Type B pancreatic cell (in vitro differentiated cells): Measurements from ENCODE around the gene ZNF423. TPM values are rescaled to one million over a fixed set of nuclear protein-coding genes. Genes with fewer than 3 reads are reported as not detected.

Experiments
- DNase-seq: peaks from one replicate; pipeline ENCODE4 v3.0.0; 2021; ENCODE audit warnings: mixed read lengths; ENCODE audit not compliant: unreplicated experiment; ENCODE audit errors: extremely low spot score
- H3K27ac Mint-ChIP-seq: 2 replicates; pipeline ENCODE4 v1.8.0; 2021; ENCODE audit warnings: mild to moderate bottlenecking, mixed read lengths
- H3K27me3 Mint-ChIP-seq: 2 replicates; pipeline ENCODE4 v1.8.0; 2021; ENCODE audit warnings: mixed read lengths
- H3K36me3 Mint-ChIP-seq: 2 replicates; pipeline ENCODE4 v1.8.0; 2021; ENCODE audit warnings: mixed read lengths
- H3K4me1 Mint-ChIP-seq: one replicate; pipeline ENCODE4 v1.8.0; 2021; ENCODE audit warnings: mixed read lengths; ENCODE audit not compliant: unreplicated experiment
- H3K4me3 Mint-ChIP-seq: 2 replicates; pipeline ENCODE4 v1.8.0; 2021; ENCODE audit warnings: mild to moderate bottlenecking, mixed read lengths
- H3K9me3 Mint-ChIP-seq: 2 replicates; pipeline ENCODE4 v1.8.0; 2021; ENCODE audit warnings: mixed read lengths
- CTCF ChIP-seq: fragments of 200-600 bp; sonication (generic); conservative IDR thresholded peaks from 2 replicates; pipeline ENCODE4 v1.5.0; 2021; ENCODE audit warnings: antibody characterized with exemption, mild to moderate bottlenecking
- total RNA-seq: library from RNA; stranded (reverse); gene quantifications from 2 replicates; pipeline ENCODE4 v1.2.1, GENCODE V29; 2021; ENCODE audit warnings: low replicate concordance

The ZNF423 gene
- total RNA-seq, 1 donor from 2014 or later: 72.6 TPM

GRCh38 chr16:49600536-49600935 lies 255.4 kb downstream of the ZNF423 start:
- H3K27ac Mint-ChIP-seq: peak overlapping the region; percentile 36
- H3K36me3 Mint-ChIP-seq: no peaks in the 10 kb centered on the region
- H3K27me3 Mint-ChIP-seq: peaks cover 4% of the 10 kb centered on the region
- no peaks in the 10 kb centered on the region for H3K9me3 Mint-ChIP-seq
- peak overlapping the region; percentile 36 for H3K4me3 Mint-ChIP-seq
- TF ChIP-seq CTCF: no peak
- DNase-seq: peak; percentile 69
- H3K4me1 Mint-ChIP-seq: peaks cover 53% of the 10 kb centered on the region

GRCh38 chr16:49599704-49600103 lies 256.2 kb downstream of the ZNF423 start:
- H3K27me3 Mint-ChIP-seq: peaks cover 4% of the 10 kb centered on the region
- H3K27ac Mint-ChIP-seq: no peak overlapping the region
- no peak for TF ChIP-seq CTCF
- no peak overlapping the region for H3K4me3 Mint-ChIP-seq
- H3K4me1 Mint-ChIP-seq: peaks cover 54% of the 10 kb centered on the region
- no peaks in the 10 kb centered on the region for H3K9me3 Mint-ChIP-seq
- H3K36me3 Mint-ChIP-seq: no peaks in the 10 kb centered on the region
- peak; percentile 27 for DNase-seq

GRCh38 chr16:49599281-49599680 lies 256.6 kb downstream of the ZNF423 start:
- peaks cover 58% of the 10 kb centered on the region for H3K4me1 Mint-ChIP-seq
- no peak for TF ChIP-seq CTCF
- H3K27ac Mint-ChIP-seq: no peak overlapping the region
- peaks cover 7% of the 10 kb centered on the region for H3K27me3 Mint-ChIP-seq
- DNase-seq: peak; percentile 16
- no peaks in the 10 kb centered on the region for H3K9me3 Mint-ChIP-seq
- H3K36me3 Mint-ChIP-seq: no peaks in the 10 kb centered on the region
- H3K4me3 Mint-ChIP-seq: no peak overlapping the region

- no peak for TF ChIP-seq CTCF
- peaks cover 7% of the 10 kb centered on the region for H3K27me3 Mint-ChIP-seq
- H3K4me1 Mint-ChIP-seq: peaks cover 61% of the 10 kb centered on the region
- DNase-seq: peak; percentile 54
- H3K9me3 Mint-ChIP-seq: no peaks in the 10 kb centered on the region
- H3K27ac Mint-ChIP-seq: no peak overlapping the region
- H3K36me3 Mint-ChIP-seq: no peaks in the 10 kb centered on the region
- no peak overlapping the region for H3K4me3 Mint-ChIP-seq
Measured at GRCh38 chr16:49598383-49599170, 257.3 kb downstream of the ZNF423 start.

- Mint-ChIP-seq H3K36me3 (no peaks in the 10 kb centered on the region), H3K27ac (no peak overlapping the region), H3K27me3 (peaks cover 9% of the 10 kb centered on the region), H3K4me3 (peak overlapping the region; percentile 10), H3K9me3 (no peaks in the 10 kb centered on the region), H3K4me1 (peaks cover 62% of the 10 kb centered on the region)
- DNase-seq: peak; percentile 29
- no peak for TF ChIP-seq CTCF
Measured at GRCh38 chr16:49597796-49598195, 258.1 kb downstream of the ZNF423 start.
